Bronchial epithelial cell (primary cell): Measurements from ENCODE around the gene LDAF1. TPM values are rescaled to one million over a fixed set of nuclear protein-coding genes. Genes with fewer than 3 reads are reported as not detected.

ENCODE experiments used
- DNase-seq: peaks from one replicate; pipeline ENCODE4 v3.0.0-alpha.2; 2010; ENCODE audit warnings: low read depth
- FAIRE-seq: peaks from 2 replicates; lab custom pipeline; 2011; peaks lifted over from hg19 to GRCh38; lab: Jason Lieb, UNC
- H3K27me3 ChIP-seq: 2 replicates; pipeline ENCODE4 v1.5.1; 2011; ENCODE audit warnings: low read length; ENCODE audit not compliant: control insufficient read depth, insufficient read depth
- H3K36me3 ChIP-seq: 2 replicates; pipeline ENCODE4 v1.5.1; 2011; ENCODE audit warnings: low read length; ENCODE audit not compliant: control insufficient read depth, insufficient read depth
- H3K4me3 ChIP-seq: 2 replicates; pipeline ENCODE4 v1.5.1; 2011; ENCODE audit warnings: mild to moderate bottlenecking, low read depth, low read length, control low read depth
- total RNA-seq: library from RNA; depleted of rRNA; stranded (reverse); fragments of >200 nt; gene quantifications from 2 replicates; pipeline ENCODE4 v1.2.1, GENCODE V29; 2014
- TF ChIP-seq, protein P1 (sequence below): IDR thresholded peaks from 2 replicates; pipeline ENCODE4 v1.5.1; 2011; ENCODE audit warnings: mild to moderate bottlenecking, moderate library complexity, low read length, control low read depth, inconsistent platforms; ENCODE audit not compliant: insufficient read depth, severe bottlenecking

The LDAF1 gene
- total RNA-seq, 1 donor from 2014 or later = 90.6 TPM

DNA sequence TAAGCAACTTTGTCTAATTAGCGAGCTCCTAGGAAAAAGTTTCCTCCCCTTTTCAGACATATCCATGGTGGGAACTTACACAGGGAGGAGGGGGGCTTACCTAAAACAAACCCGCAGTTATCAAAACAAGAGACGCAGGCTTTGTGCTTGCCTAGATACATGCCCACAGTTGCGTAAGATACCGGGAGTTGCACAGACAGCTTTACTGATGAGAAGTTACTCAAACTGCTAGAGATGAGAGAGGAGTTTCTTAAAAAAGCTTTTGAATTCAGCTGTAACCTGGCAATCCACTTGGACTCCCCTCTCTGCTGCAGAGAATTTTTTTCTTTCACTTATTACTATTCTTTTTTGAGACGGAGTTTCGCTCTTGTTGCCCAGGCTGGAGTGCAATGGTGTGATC, 59.7 kb downstream of the LDAF1 start:
- FAIRE-seq (no peak), DNase-seq (peak; percentile 12)
- Histone ChIP-seq H3K27me3 (no peaks in the 10 kb centered on the region), H3K4me3 (no peak overlapping the region), H3K36me3 (no peaks in the 10 kb centered on the region)
- TF ChIP-seq, protein P1, sequence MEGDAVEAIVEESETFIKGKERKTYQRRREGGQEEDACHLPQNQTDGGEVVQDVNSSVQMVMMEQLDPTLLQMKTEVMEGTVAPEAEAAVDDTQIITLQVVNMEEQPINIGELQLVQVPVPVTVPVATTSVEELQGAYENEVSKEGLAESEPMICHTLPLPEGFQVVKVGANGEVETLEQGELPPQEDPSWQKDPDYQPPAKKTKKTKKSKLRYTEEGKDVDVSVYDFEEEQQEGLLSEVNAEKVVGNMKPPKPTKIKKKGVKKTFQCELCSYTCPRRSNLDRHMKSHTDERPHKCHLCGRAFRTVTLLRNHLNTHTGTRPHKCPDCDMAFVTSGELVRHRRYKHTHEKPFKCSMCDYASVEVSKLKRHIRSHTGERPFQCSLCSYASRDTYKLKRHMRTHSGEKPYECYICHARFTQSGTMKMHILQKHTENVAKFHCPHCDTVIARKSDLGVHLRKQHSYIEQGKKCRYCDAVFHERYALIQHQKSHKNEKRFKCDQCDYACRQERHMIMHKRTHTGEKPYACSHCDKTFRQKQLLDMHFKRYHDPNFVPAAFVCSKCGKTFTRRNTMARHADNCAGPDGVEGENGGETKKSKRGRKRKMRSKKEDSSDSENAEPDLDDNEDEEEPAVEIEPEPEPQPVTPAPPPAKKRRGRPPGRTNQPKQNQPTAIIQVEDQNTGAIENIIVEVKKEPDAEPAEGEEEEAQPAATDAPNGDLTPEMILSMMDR = no peak

DNA sequence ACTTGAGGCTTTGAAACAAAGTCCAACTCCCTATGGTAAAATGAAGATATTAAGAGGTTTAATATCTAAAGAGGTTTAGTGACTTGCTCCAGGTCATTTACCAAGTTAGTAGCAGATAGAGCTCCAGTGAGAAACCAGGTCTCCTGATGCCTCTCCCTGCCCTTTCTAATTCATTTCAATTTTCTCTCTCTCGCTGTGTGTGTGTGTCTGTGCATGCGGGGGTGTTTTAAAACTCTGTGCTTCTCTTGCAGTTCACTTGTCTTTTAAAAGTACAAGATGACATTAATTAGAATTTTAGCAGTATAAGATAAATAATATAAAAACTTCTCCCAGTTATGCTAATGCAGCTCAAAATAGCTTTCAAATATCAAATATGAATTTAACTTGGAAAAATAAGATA, 61.1 kb downstream of the LDAF1 start:
- no peaks in the 10 kb centered on the region for H3K36me3 ChIP-seq
- FAIRE-seq (no peak), DNase-seq (no peak)
- no peak overlapping the region for H3K4me3 ChIP-seq
- peaks cover 2% of the 10 kb centered on the region for H3K27me3 ChIP-seq
- TF ChIP-seq, protein P1 = no peak

DNA sequence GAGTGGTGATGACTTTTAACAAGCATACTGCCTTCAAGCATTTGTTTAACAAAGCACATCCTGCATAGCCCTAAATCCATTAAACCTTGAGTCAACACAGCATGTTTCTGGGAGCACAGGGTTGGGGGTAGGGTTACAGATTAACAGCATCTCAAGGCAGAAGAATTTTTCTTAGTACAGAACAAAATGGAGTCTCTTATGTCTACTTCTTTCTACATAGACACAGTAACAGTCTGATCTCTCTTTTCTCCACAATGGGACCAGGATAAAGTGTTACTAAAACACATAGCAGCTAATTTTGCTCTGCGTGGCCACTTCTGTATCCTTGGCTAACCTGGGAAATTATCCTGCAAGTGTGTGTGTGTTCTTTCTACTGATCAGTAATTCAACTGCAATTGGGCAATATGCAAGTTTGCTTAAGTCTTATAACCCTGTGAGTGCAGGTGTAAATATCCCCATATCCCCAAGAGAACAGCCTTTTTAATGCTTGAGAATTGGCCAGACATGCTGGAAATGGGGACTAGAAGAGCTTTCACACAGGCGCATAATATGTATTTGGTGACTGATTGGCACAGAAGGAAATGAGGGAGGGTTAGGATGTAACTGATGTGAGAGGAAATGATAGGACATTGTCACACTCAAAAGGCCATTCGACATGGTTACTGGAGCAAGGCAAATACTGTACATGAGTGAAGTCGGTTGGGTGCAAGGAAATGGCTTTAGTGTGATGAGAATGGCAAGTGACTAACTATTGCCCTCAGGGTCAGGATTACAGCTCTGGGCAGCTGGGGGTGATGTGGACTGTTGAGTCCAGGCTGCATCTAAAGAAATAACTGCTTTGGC, 64.2 kb downstream of the LDAF1 start:
- DNase-seq = no peak
- FAIRE-seq = no peak
- Histone ChIP-seq H3K4me3 (no peak overlapping the region), H3K27me3 (peaks cover 2% of the 10 kb centered on the region), H3K36me3 (no peaks in the 10 kb centered on the region)
- TF ChIP-seq, protein P1 = no peak

DNA sequence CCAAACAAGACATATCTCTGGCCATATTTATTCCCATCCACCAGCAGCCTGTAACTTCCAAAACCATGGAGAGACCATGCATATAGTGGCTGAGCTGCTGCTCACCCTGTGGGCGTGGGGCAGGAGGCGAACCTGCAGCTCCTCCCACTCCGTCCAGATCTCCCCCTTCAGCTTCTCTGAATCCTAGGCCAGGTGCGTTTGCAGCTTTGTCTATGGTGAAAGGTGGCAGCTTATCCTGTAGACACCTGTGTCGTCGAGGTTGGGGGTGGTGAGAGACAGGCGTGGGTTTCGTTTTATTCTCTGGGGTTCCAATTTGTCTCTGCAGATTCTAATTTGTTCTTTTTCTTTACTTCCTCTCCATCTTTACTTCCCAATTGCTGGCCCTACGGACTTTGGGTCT, 65.3 kb downstream of the LDAF1 start:
- Histone ChIP-seq H3K4me3 (no peak overlapping the region), H3K36me3 (no peaks in the 10 kb centered on the region), H3K27me3 (peaks cover 2% of the 10 kb centered on the region)
- TF ChIP-seq, protein P1 = no peak
- DNase-seq (no peak), FAIRE-seq (no peak)

DNA sequence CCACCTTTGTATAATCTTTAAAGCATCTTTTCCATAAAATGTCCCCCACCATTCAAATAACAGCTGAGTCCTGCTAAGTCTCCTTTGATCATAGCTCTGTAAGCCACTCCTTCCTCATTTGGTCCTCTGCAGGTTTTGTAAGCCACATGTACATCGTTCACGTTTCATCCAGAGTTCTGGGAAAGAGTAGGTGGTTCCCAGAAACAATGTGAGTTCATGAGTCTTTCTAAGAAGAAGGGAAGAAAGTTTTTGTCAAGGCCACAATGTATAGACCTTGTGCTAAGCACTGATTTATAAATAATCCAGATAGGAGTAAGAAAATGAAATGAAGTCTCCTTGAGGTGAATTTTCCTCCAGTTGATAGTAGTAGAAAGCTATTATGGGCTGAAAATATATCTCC, 66.3 kb downstream of the LDAF1 start:
- no peak overlapping the region for H3K4me3 ChIP-seq
- DNase-seq (no peak), FAIRE-seq (no peak)
- peaks cover 2% of the 10 kb centered on the region for H3K27me3 ChIP-seq
- TF ChIP-seq, protein P1 = no peak
- H3K36me3 ChIP-seq = no peaks in the 10 kb centered on the region

DNA sequence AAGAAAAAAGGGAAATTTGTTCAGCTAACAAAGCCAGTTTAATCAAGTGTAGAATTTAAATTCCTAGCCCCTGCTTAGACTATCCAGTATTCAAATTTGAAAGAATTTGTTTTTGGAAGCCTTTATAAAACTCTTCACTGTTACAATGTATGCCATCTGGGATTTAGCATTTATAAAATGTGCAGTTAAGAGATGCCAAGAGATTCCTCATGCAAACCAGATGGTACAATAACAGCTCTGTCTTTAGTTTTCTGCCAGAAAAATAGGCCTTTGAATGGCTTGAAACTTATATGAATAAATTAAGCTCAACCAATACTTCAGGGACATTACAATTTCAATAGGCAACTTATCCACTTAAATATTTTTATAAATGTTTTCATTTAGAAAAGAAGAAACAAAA, 68.3 kb downstream of the LDAF1 start:
- FAIRE-seq = no peak
- H3K27me3 ChIP-seq = peaks cover 2% of the 10 kb centered on the region

More for the DNA sequence above, 68.3 kb downstream of the LDAF1 start:
- TF ChIP-seq, protein P1 = no peak
- DNase-seq = no peak
- Histone ChIP-seq H3K36me3 (no peaks in the 10 kb centered on the region), H3K4me3 (no peak overlapping the region)
